Stimulated activated CD8-positive, alpha-beta memory T cell treated with anti-CD3 and anti-CD28 coated beads, Interleukin-12 subunit alpha, Interleukin-12 subunit beta, amount 100 ng/mL, for 4 hours (primary cell): ENCODE results near the gene ANKRD9.

ENCODE experiments used
- DNase-seq: peaks from one replicate; pipeline ENCODE4 v3.0.0-alpha.2; 2020; ENCODE audit warnings: low read depth

The ANKRD9 gene

GRCh38 chr14:102513899-102514772 is 4.6 kb upstream of the ANKRD9 start:
- DNase-seq = no peak

DNA sequence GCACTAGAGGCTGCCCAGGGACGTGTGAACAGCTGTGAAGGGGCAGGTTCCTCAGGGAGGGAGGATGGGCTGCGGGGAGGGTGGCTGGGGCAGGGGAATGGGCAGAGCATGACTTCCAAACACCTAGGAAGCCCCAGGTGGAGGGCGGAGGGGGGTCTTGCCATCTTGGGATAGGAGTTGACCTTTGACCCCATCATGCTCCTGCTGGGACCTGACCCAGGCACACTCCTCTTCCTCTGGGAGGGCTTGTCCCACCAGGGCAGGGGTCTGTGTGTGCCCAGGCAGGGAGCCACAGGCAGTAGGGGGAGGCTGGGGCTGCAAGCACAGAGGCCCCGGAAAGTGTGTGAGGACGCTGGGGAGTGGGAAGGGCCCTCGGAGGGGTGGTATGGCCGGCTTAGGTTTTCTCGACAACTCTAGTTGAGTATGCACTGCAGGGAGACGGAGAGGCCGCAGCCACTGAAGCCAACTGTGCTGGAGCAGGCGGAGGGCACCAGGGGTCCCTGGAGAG is 3.3 kb upstream of the ANKRD9 start:
- no peak for DNase-seq

- DNase-seq = no peak
Measured at GRCh38 chr14:102511538-102511937, 2.0 kb upstream of the ANKRD9 start.

GRCh38 chr14:102510616-102511520 is 1.3 kb upstream of the ANKRD9 start:
- no peak for DNase-seq

DNA sequence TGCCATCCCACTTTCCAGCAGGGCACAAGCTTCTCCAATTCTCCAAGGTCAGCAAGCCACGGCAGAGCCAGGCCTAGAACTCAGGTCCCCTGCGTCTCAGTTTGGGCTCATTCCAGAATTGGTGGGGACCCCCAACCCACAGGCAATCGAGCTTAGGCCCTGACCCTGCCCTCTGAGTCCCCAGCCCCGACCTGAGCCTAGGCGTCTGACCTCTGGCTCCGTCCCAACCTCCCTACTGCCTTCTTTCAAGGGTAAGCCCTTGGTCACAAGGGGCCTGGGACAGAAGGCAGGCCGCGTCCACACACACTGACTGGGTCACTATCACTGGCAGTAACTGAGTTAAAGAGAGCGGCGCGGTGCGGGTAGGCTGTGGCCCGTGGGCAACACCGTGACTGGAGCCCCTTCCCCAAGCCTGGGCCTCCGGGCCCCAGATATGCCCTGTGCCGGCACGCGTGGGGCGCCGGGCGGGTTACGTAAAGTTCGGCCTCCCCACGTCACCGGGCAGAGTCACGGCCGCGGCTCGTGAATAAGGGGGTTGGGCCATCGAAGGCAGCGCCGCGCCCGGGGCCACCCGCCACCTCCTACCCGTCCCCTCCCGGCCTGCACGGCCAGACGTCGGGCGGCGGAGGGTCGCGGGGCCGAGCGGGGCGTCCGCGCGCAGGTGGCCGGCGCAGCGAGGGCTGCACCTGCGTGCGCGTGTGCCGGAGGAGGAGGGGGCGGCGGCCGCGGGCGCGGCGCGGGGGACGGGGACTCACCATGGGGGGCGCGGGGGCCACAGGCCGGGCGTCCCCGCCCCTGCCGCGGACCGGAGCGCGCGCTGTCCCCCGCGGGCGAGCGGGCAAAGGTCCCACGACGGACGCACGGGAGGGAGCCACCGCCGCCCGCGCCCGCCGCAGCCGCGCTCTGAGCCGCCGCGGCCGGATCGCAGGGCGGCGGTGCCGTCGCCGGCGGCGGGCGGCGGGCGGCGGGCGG is 516 bp downstream of the ANKRD9 start:
- no peak for DNase-seq

- DNase-seq = no peak
Measured at GRCh38 chr14:102508410-102508773, 1.2 kb downstream of the ANKRD9 start.

DNA sequence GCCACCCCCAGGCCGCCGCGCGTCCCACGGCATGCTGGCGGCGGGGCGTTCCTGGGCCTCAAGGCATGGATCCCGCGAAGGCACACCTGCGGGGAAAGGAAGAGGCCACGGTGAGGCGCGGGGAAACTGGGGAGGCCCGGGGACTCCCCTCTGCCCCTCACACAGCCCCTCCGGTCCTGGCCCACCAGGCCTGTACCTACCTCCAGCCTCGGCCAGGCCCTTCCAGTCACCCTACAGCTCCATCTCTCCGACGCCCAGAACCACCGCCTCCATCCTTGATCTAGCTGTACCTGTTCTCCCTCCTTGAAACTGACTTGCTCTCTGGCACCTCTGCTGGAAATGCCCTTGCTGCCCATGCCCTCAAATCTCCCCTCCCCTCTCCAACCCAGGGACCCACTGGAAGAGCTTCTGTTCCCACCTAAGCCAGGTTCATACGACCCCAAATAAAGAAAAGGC is 1.7 kb downstream of the ANKRD9 start:
- DNase-seq = no peak

DNA sequence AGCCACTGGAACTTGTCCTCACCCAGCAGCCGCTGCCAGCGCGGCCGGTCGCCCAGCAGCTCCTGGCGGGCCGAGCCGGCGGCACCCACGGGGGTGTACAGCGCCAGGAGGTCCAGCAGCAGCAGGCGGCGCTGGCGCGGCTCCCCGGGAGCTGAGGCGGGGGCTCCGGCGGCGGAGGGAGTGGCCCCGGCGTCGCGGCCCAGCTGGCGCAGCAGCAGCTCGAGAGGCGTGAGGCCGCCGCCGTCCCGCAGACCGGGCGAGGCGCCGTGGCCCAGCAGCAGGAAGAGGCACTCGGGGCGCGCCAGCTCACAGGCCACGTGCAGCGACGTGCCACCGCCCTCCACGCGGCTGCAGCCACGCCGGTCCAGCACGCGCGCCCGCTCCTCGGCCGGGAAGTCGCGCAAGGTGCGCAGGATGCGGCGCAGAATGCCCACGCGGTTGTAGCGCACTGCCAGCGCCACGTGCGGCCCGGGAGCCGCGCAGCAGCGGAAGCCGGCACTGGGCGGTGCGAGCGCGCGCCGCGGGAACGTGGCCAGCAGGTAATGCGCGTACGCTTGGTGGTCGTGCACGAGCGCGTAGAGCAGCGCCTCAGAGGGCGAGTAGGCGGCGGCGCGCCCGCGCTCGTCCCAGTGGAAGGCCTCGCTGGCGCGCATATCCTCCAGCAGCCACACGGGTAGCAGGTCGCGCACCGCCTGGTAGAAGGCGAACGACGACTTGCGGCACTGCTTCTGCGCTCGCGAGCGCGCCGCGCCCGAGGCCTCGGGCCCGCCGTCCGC is 2.3 kb downstream of the ANKRD9 start:
- no peak for DNase-seq

DNA sequence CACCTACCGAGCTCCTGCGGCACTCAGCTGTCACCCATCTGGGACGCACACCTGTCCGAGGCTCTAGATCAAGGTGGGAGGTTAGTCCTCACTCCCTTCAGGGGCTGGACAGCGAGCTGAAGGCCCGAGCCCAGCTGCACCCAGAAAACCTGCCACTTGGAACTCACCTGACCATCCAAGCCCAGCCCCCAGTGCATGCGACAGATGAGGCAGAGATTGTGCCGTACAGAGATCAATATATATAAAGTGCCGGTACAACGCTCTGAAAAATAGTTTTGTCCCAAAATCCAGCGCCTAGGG is 3.0 kb downstream of the ANKRD9 start:
- no peak for DNase-seq

DNA sequence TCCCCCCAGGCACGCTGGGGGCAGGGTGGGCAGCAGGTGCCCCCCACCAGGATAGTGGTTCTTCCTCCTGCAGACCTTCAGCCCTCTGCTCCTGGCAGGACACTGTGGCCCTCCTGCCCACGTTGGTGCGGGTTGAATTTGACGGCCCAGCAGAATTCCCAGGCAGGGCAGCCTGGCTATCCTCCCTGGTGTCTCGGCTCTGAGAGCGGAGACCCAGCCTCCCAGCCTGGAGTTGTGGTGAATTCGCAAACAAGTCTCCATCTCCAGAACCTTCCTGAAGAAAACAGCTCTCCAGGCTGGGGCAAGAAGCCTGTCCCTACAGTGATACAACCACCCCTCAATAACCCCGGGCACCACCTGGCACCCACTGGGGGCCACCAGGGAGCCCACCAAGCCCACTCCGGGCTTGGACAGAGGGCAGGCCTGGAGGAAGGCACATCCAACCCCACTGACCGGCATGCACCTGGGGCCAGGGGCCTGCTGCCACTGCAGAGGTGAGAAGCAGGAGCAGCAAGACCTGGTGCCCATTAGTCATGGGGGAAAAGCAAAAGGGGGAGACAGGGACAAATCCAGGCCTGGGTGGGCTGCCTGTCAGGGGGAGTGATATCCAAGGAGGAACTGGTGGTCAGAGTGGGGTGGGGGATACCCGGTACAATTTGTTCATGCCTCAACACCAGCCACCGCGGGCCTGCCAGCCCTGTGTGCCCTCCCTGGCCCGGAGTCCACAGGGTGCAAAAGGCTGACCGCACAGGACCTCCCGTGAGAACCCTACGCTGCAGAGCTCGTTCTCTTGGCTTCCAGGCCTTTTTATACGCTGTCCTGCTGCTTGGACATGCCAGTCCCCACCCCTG is 3.6 kb downstream of the ANKRD9 start:
- no peak for DNase-seq

DNA sequence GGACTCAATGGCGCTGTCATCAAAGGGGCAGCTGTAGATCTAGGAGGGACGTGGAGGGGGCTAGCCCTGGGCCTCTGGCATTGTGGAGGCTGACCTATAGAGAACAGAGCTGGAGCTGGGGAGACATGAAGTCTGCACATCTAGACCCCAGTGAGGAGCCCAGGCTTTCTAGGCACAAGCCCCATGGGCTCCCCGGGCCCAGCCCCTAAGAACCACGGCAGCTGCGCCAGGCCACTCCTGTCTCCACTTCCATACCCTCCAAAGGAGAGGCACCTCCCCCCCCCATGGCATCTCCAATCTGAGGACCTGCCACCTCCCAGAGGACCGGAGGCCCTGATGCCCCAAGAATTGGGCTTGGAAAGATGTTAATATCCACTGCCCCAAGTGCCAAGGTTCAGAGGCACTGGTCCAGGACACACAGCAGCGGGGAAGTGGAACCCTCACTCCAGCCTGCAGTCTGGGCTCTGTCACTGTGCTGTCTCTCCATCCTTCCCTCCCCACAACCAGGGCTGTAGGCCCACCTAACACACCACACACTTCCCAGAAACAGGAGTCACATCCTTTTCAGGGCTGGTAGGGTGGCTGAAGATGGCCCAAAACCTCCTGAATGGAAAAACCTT is 4.5 kb downstream of the ANKRD9 start:
- no peak for DNase-seq

DNA sequence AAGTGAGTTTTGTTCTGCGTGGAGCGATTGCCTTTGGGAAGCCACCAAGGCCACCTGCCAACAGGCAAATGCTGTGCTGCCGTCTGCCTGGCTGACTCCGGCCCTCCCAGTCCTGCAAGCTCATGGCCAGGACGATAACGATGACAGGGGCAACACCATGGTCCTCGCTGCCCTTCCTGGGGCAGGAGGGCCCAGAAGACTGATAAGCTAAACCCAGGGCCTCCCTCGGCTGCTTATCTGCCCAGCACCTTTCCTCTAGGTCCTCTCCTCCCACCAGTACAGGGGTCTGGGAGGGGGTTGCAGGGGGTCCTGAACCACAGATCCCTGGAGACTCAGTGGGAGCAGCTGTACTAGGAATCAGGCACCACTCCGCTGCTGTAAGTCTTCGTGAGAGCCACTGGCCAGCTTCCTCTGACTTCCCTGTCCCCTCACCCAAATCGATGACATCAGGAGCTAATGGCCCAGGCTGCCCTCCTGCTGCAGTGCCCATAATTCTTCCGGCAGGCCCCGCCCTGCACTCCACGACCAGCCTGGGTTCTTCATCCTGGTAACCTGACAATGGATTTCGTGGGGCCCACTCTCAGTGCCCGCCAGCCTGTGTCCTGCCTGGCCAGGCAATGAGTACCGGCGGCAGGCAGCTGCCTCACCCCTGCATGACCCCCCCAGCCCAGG is 5.1 kb downstream of the ANKRD9 start:
- no peak for DNase-seq

- no peak for DNase-seq
Measured at GRCh38 chr14:102503641-102504327, 5.8 kb downstream of the ANKRD9 start.

- DNase-seq = no peak
Measured at GRCh38 chr14:102502571-102502970, 7.0 kb downstream of the ANKRD9 start.

- no peak for DNase-seq
Measured at GRCh38 chr14:102501751-102502315, 7.7 kb downstream of the ANKRD9 start.

DNA sequence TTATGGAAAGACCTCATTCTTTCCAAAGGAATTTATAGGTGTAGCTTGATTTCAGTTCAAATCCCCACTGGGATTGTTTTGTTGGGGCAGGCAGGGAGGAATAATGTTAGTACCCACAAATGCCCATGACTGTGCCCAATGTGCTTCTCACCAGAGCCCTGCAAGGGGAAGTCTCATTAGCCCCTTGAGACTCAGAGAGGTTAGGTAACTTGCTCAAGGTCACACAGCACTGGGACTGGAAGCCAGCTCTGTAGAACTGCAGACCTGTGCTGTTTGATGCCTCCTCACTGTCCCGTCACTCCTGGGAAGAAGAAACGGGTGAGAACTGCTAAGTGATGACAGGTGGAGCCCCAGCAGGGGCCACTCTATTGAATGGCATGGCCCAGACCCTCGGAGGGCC is 8.9 kb downstream of the ANKRD9 start:
- DNase-seq = no peak

DNA sequence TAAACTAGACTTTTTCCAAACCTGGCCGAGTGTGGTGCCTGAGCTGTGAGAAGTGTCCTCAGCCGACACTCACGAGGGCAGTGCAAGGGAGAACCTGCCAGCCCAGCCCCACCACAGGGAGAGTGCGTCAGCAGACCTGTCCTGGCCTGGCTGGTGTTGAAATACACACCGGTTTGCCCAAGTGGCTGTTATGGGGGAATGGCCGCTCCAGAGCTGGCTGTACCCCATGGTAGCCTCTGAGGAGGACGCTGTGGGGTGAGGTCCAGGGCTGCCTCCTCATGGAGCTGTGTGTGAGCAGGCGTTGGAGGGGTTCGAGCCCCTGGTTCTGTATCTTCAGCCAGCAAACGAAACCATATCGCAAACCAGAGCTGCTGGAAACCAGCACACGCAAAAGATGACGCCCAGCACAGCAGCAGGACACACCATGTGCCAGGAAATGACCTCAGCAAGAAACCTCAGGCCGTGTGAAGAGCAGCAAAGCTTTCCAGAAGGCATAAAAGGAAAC is 9.4 kb downstream of the ANKRD9 start:
- no peak for DNase-seq
